Ramos (cell line): ENCODE results near the gene LSM14B.
"Not testable (repeated sequence)": the region's sequence is repeated elsewhere in the genome, so short reads cannot be mapped to it uniquely, and the experiment has no call there.

Source experiments
- in situ Hi-C: fragments of 300-500 bp; cut with MboI; formaldehyde crosslinking; loops from one replicate; pipeline ENCODE4 v1.14.3; 2022; ENCODE audit warnings: low sequenced_read_pairs; ENCODE audit not compliant: unreplicated experiment

LSM14B gene

GRCh38 chr20:62143957-62144825 is 21.9 kb downstream of the LSM14B start:
- in situ Hi-C loops = loop anchor here (5.0 kb wide), 1 partner anchor 132 kb away; no protein-coding TSS in a partner anchor

GRCh38 chr20:62145688-62146018 is 23.4 kb downstream of the LSM14B start:
- in situ Hi-C loops = no loop called here

GRCh38 chr20:62146019-62146755 is 23.9 kb downstream of the LSM14B start:
- in situ Hi-C loops = no loop called here

- in situ Hi-C loops = no loop called here
Observed at GRCh38 chr20:62147125-62147524, 24.9 kb downstream of the LSM14B start.

- in situ Hi-C loops = no loop called here
Observed at GRCh38 chr20:62147528-62147927, 25.3 kb downstream of the LSM14B start.

- in situ Hi-C loops = not testable (repeated sequence)
Observed at GRCh38 chr20:62148383-62148782, 26.1 kb downstream of the LSM14B start.

GRCh38 chr20:62148908-62149314 is 26.6 kb downstream of the LSM14B start:
- in situ Hi-C loops = no loop called here

GRCh38 chr20:62149532-62150309 is 27.4 kb downstream of the LSM14B start:
- in situ Hi-C loops = no loop called here

GRCh38 chr20:62150310-62150575 is 28.0 kb downstream of the LSM14B start:
- in situ Hi-C loops = no loop called here

- in situ Hi-C loops = no loop called here
Observed at GRCh38 chr20:62151225-62151624, 28.9 kb downstream of the LSM14B start.

- in situ Hi-C loops = no loop called here
Observed at GRCh38 chr20:62151835-62152364, 29.6 kb downstream of the LSM14B start.

GRCh38 chr20:62155428-62156253 is 33.4 kb downstream of the LSM14B start:
- in situ Hi-C loops = no loop called here

GRCh38 chr20:62156254-62156556 is 33.9 kb downstream of the LSM14B start:
- in situ Hi-C loops = no loop called here

- in situ Hi-C loops = no loop called here
Observed at GRCh38 chr20:62156592-62157386, 34.5 kb downstream of the LSM14B start.

- in situ Hi-C loops = no loop called here
Observed at GRCh38 chr20:62157387-62158087, 35.3 kb downstream of the LSM14B start.

- in situ Hi-C loops = no loop called here
Observed at GRCh38 chr20:62158088-62158400, 35.8 kb downstream of the LSM14B start.

- in situ Hi-C loops = no loop called here
Observed at GRCh38 chr20:62158541-62158940, 36.3 kb downstream of the LSM14B start.

GRCh38 chr20:62159052-62159451 is 36.8 kb downstream of the LSM14B start:
- in situ Hi-C loops = no loop called here

- in situ Hi-C loops = no loop called here
Observed at GRCh38 chr20:62159839-62160238, 37.6 kb downstream of the LSM14B start.
